ENCODE measurements around the gene ARNT2.

DNA sequence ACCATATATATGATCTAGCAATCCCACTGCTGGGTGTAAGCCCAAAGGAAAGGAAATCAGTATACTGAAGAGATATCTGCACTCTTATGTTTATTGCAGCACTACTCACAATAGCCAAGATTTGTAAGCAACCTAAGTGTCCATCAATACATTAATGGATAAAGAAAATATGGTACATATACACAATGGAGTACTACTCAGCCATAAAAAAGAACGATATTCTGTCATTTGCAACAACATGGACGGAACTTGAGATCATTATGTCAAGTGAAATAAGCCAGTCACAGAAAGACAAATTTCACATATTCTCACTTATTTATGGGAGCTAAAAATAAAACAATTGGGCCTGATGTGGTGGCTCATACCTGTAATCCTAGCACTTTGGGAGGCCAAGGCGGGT lies 21.9 kb upstream of the ARNT2 start:
- no peak for TF ChIP-seq POLR2AphosphoS5 (IDR thresholded peaks at IDR 0.05; ENCODE audit: low read depth)
- TF ChIP-seq, protein P1, sequence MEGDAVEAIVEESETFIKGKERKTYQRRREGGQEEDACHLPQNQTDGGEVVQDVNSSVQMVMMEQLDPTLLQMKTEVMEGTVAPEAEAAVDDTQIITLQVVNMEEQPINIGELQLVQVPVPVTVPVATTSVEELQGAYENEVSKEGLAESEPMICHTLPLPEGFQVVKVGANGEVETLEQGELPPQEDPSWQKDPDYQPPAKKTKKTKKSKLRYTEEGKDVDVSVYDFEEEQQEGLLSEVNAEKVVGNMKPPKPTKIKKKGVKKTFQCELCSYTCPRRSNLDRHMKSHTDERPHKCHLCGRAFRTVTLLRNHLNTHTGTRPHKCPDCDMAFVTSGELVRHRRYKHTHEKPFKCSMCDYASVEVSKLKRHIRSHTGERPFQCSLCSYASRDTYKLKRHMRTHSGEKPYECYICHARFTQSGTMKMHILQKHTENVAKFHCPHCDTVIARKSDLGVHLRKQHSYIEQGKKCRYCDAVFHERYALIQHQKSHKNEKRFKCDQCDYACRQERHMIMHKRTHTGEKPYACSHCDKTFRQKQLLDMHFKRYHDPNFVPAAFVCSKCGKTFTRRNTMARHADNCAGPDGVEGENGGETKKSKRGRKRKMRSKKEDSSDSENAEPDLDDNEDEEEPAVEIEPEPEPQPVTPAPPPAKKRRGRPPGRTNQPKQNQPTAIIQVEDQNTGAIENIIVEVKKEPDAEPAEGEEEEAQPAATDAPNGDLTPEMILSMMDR (conservative IDR thresholded peaks at IDR 0.05; ENCODE audit: low read depth in 2 of 2): no peak
- TF ChIP-seq EZH2 (IDR thresholded peaks at IDR 0.05; ENCODE audit: low read depth, unreplicated experiment): no peak
- no peak for TF ChIP-seq JUNB (IDR thresholded peaks at IDR 0.05; ENCODE audit: unreplicated experiment)
- TF ChIP-seq EZH2phosphoT487 (IDR thresholded peaks at IDR 0.05; ENCODE audit: unreplicated experiment): no peak
- TF ChIP-seq, protein P2, sequence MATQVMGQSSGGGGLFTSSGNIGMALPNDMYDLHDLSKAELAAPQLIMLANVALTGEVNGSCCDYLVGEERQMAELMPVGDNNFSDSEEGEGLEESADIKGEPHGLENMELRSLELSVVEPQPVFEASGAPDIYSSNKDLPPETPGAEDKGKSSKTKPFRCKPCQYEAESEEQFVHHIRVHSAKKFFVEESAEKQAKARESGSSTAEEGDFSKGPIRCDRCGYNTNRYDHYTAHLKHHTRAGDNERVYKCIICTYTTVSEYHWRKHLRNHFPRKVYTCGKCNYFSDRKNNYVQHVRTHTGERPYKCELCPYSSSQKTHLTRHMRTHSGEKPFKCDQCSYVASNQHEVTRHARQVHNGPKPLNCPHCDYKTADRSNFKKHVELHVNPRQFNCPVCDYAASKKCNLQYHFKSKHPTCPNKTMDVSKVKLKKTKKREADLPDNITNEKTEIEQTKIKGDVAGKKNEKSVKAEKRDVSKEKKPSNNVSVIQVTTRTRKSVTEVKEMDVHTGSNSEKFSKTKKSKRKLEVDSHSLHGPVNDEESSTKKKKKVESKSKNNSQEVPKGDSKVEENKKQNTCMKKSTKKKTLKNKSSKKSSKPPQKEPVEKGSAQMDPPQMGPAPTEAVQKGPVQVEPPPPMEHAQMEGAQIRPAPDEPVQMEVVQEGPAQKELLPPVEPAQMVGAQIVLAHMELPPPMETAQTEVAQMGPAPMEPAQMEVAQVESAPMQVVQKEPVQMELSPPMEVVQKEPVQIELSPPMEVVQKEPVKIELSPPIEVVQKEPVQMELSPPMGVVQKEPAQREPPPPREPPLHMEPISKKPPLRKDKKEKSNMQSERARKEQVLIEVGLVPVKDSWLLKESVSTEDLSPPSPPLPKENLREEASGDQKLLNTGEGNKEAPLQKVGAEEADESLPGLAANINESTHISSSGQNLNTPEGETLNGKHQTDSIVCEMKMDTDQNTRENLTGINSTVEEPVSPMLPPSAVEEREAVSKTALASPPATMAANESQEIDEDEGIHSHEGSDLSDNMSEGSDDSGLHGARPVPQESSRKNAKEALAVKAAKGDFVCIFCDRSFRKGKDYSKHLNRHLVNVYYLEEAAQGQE (IDR thresholded peaks at IDR 0.05; ENCODE audit: unreplicated experiment): no peak
- TF ChIP-seq, protein P3, sequence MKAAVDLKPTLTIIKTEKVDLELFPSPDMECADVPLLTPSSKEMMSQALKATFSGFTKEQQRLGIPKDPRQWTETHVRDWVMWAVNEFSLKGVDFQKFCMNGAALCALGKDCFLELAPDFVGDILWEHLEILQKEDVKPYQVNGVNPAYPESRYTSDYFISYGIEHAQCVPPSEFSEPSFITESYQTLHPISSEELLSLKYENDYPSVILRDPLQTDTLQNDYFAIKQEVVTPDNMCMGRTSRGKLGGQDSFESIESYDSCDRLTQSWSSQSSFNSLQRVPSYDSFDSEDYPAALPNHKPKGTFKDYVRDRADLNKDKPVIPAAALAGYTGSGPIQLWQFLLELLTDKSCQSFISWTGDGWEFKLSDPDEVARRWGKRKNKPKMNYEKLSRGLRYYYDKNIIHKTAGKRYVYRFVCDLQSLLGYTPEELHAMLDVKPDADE (IDR thresholded peaks at IDR 0.05): no peak
- no peak for TF ChIP-seq CREB1 (CRISPR knock-in tag; IDR thresholded peaks at IDR 0.05; ENCODE audit: low read depth)
- no peak for TF ChIP-seq NANOG (IDR thresholded peaks at IDR 0.05; ENCODE audit: borderline replicate concordance)
- TF ChIP-seq, protein P4, sequence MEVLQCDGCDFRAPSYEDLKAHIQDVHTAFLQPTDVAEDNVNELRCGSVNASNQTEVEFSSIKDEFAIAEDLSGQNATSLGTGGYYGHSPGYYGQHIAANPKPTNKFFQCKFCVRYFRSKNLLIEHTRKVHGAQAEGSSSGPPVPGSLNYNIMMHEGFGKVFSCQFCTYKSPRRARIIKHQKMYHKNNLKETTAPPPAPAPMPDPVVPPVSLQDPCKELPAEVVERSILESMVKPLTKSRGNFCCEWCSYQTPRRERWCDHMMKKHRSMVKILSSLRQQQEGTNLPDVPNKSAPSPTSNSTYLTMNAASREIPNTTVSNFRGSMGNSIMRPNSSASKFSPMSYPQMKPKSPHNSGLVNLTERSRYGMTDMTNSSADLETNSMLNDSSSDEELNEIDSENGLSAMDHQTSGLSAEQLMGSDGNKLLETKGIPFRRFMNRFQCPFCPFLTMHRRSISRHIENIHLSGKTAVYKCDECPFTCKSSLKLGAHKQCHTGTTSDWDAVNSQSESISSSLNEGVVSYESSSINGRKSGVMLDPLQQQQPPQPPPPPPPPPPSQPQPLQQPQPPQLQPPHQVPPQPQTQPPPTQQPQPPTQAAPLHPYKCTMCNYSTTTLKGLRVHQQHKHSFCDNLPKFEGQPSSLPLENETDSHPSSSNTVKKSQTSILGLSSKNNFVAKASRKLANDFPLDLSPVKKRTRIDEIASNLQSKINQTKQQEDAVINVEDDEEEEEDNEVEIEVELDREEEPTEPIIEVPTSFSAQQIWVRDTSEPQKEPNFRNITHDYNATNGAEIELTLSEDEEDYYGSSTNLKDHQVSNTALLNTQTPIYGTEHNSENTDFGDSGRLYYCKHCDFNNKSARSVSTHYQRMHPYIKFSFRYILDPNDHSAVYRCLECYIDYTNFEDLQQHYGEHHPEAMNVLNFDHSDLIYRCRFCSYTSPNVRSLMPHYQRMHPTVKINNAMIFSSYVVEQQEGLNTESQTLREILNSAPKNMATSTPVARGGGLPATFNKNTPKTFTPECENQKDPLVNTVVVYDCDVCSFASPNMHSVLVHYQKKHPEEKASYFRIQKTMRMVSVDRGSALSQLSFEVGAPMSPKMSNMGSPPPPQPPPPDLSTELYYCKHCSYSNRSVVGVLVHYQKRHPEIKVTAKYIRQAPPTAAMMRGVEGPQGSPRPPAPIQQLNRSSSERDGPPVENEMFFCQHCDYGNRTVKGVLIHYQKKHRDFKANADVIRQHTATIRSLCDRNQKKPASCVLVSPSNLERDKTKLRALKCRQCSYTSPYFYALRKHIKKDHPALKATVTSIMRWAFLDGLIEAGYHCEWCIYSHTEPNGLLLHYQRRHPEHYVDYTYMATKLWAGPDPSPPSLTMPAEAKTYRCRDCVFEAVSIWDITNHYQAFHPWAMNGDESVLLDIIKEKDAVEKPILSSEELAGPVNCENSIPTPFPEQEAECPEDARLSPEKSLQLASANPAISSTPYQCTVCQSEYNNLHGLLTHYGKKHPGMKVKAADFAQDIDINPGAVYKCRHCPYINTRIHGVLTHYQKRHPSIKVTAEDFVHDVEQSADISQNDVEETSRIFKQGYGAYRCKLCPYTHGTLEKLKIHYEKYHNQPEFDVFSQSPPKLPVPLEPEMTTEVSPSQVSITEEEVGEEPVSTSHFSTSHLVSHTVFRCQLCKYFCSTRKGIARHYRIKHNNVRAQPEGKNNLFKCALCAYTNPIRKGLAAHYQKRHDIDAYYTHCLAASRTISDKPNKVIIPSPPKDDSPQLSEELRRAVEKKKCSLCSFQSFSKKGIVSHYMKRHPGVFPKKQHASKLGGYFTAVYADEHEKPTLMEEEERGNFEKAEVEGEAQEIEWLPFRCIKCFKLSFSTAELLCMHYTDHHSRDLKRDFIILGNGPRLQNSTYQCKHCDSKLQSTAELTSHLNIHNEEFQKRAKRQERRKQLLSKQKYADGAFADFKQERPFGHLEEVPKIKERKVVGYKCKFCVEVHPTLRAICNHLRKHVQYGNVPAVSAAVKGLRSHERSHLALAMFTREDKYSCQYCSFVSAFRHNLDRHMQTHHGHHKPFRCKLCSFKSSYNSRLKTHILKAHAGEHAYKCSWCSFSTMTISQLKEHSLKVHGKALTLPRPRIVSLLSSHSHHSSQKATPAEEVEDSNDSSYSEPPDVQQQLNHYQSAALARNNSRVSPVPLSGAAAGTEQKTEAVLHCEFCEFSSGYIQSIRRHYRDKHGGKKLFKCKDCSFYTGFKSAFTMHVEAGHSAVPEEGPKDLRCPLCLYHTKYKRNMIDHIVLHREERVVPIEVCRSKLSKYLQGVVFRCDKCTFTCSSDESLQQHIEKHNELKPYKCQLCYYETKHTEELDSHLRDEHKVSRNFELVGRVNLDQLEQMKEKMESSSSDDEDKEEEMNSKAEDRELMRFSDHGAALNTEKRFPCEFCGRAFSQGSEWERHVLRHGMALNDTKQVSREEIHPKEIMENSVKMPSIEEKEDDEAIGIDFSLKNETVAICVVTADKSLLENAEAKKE (CRISPR knock-in tag; IDR thresholded peaks at IDR 0.05): no peak
